ENCODE data around the gene PTPRN. TPM values are rescaled to one million over a fixed set of nuclear protein-coding genes. Genes with fewer than 3 reads are reported as not detected.
A peak's percentile ranks its signal among the peaks of the same experiment; 100 is the strongest.
"Not testable (repeated sequence)": the region's sequence is repeated elsewhere in the genome, so short reads cannot be mapped to it uniquely, and the experiment has no call there.

The PTPRN gene
- total RNA-seq, 1 donor from 2014 or later, result not detected

- intact Hi-C loops (cut with micrococcal nuclease), result no loop called here
- H3K27me3 Mint-ChIP-seq, result no peaks in the 10 kb centered on the region
- H3K36me3 Mint-ChIP-seq (ENCODE audit: low read depth), result peaks cover 14% of the 10 kb centered on the region
- peaks cover 7% of the 10 kb centered on the region for H3K4me1 Mint-ChIP-seq
- H3K9me3 Mint-ChIP-seq, result no peaks in the 10 kb centered on the region
- no peak overlapping the region for H3K4me3 Mint-ChIP-seq
- DNase-seq, result no peak
- no peak overlapping the region for H3K27ac Mint-ChIP-seq
These were observed 21.5 kb downstream of the PTPRN start for GRCh38 chr2:219287580-219288265.

DNA sequence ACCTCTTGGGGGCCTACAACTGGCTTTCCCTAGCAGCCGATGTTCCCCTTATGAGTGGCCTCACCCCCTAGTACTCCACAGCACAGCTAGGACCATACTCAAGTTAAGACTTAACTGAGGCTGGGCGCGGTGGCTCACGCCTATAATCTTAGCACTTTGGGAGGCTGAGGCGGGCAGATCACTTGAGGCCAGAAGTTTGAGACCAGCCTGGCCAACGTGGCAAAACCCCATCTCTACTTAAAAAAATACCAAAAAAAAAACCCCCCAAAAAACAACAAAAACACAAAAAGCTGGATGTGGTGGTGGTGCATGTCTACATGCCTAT lies 22.1 kb downstream of the PTPRN start:
- DNase-seq; H3K9me3 Mint-ChIP-seq; H3K4me3 Mint-ChIP-seq; intact Hi-C loops (cut with micrococcal nuclease); H3K27ac Mint-ChIP-seq; H3K27me3 Mint-ChIP-seq: not testable (repeated sequence)
- Mint-ChIP-seq H3K36me3 (ENCODE audit: low read depth) (peaks cover 19% of the 10 kb centered on the region), H3K4me1 (peaks cover 11% of the 10 kb centered on the region)

DNA sequence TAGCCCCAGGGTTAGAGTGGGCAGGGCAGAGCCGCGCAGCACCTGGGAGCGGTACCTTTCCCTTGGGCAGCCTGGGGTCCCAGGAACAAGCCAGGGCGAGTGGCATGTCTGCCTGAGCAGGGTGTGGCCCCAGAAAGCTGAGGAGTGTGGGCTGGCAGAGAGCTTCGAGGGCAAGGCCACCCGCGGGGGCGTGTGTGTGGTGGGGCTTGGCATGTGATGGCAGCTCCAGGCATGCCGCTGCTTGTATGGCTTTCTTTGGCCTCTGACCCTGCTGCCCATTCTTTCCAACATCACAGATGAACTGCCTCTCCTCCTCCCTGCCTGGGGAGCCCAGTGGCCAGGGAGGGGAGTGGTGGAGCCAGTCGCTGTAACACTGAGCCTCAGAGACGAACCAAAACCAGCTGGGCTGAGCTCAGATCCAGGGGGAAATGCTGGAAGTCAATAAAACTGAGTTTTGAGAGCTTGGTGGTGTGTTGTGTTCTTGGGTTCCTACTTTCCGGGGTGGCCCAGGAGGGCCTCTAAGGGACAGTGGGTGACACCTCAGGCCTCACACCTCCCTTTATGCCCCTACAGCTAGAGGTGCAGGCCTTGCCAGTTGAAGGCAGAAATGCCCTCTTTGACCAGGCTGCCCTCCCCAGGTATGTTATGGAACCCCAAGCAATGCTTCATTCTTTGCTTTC lies 22.6 kb downstream of the PTPRN start:
- H3K4me1 Mint-ChIP-seq, result peaks cover 11% of the 10 kb centered on the region
- intact Hi-C loops (cut with micrococcal nuclease), result no loop called here
- no peaks in the 10 kb centered on the region for H3K9me3 Mint-ChIP-seq
- H3K4me3 Mint-ChIP-seq, result no peak overlapping the region
- no peaks in the 10 kb centered on the region for H3K27me3 Mint-ChIP-seq
- no peak for DNase-seq
- peaks cover 22% of the 10 kb centered on the region for H3K36me3 Mint-ChIP-seq (ENCODE audit: low read depth)
- no peak overlapping the region for H3K27ac Mint-ChIP-seq

GRCh38 chr2:219285894-219286425 lies 23.2 kb downstream of the PTPRN start:
- intact Hi-C loops (cut with micrococcal nuclease), result no loop called here
- peaks cover 26% of the 10 kb centered on the region for H3K36me3 Mint-ChIP-seq (ENCODE audit: low read depth)
- no peak overlapping the region for H3K27ac Mint-ChIP-seq
- peaks cover 16% of the 10 kb centered on the region for H3K4me1 Mint-ChIP-seq
- H3K27me3 Mint-ChIP-seq, result no peaks in the 10 kb centered on the region
- H3K9me3 Mint-ChIP-seq, result no peaks in the 10 kb centered on the region
- no peak for DNase-seq
- no peak overlapping the region for H3K4me3 Mint-ChIP-seq

- H3K4me1 Mint-ChIP-seq, result peaks cover 20% of the 10 kb centered on the region
- H3K9me3 Mint-ChIP-seq, result no peaks in the 10 kb centered on the region
- intact Hi-C loops (cut with micrococcal nuclease), result no loop called here
- peaks cover 27% of the 10 kb centered on the region for H3K36me3 Mint-ChIP-seq (ENCODE audit: low read depth)
- H3K4me3 Mint-ChIP-seq, result no peak overlapping the region
- H3K27me3 Mint-ChIP-seq, result no peaks in the 10 kb centered on the region
- no peak for DNase-seq
- no peak overlapping the region for H3K27ac Mint-ChIP-seq
These were observed 23.8 kb downstream of the PTPRN start for GRCh38 chr2:219285373-219285735.

DNA sequence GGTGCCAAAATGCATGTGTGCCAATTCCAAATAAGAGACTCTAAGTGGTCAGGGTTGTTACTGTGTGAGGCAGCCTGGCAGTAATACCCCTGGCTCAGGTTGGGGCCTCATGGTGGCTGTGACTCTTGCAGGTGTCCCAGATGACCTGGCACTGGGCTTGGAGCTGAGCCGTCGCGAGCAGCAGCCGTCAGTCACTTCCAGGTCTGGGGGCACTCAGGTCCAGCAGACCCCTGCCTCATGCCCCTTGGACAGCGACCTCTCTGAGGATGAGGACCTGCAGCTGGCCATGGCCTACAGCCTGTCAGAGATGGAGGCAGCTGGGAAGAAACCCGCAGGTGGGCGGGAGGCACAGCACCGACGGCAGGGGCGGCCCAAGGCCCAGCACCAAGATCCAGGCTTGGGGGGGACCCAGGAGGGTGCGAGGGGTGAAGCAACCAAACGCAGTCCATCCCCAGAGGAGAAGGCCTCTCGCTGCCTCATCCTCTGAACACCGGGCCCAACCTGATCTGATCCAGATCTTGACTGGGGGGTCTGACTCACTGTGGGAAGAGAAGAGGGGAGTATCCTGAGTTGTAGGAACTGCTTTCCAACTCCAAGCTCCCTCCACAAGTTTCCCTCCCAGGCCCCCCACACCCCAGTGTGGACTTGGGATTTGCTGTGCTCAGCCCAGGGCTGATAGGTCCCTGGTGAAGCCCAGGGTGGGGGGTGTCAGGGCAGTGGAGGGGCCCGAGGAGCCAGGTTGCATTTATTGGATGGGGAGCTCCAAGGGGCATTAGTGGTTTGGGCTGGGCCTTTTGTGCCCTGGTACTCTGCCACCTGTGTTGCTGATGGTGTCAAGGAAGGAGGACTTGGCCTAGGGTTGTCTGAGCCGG lies 24.5 kb downstream of the PTPRN start:
- Mint-ChIP-seq H3K27me3 (no peaks in the 10 kb centered on the region), H3K9me3 (no peaks in the 10 kb centered on the region), H3K4me1 (peaks cover 26% of the 10 kb centered on the region), H3K4me3 (no peak overlapping the region), H3K36me3 (ENCODE audit: low read depth) (peaks cover 29% of the 10 kb centered on the region), H3K27ac (no peak overlapping the region)
- intact Hi-C loops (cut with micrococcal nuclease), result no loop called here
- no peak for DNase-seq

- H3K27ac Mint-ChIP-seq, result peak overlapping the region; percentile 53
- H3K4me1 Mint-ChIP-seq, result peaks cover 34% of the 10 kb centered on the region
- no peaks in the 10 kb centered on the region for H3K9me3 Mint-ChIP-seq
- H3K36me3 Mint-ChIP-seq (ENCODE audit: low read depth), result peaks cover 30% of the 10 kb centered on the region
- no peak for DNase-seq
- intact Hi-C loops (cut with micrococcal nuclease), result no loop called here
- no peak overlapping the region for H3K4me3 Mint-ChIP-seq
- H3K27me3 Mint-ChIP-seq, result no peaks in the 10 kb centered on the region
These were observed 26.1 kb downstream of the PTPRN start for GRCh38 chr2:219282943-219283581.

DNA sequence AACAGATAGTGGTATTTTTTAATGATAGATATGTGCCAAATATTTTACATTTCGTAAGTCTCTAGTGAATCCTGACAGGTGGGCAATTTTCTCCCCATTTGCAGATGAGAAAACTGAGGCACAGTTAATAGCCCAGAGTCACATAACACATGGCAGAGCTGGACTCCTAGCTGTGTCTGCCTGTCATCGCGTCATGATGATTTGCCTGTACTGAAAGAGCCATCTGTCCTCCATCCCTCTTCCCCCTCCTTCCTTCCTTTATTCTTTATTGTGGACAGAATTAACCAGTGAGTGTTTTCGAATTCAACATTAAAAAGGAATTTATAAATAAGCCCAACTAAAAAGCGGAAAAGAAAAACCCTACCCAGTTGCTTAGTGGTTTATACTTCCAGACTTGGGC lies 26.8 kb downstream of the PTPRN start:
- Mint-ChIP-seq H3K36me3 (ENCODE audit: low read depth) (peaks cover 30% of the 10 kb centered on the region), H3K27ac (no peak overlapping the region), H3K9me3 (no peaks in the 10 kb centered on the region), H3K4me1 (peaks cover 41% of the 10 kb centered on the region), H3K27me3 (no peaks in the 10 kb centered on the region), H3K4me3 (no peak overlapping the region)
- no peak for DNase-seq
- intact Hi-C loops (cut with micrococcal nuclease), result no loop called here

- Mint-ChIP-seq H3K27me3 (no peaks in the 10 kb centered on the region), H3K4me1 (peaks cover 44% of the 10 kb centered on the region), H3K27ac (no peak overlapping the region), H3K9me3 (no peaks in the 10 kb centered on the region), H3K4me3 (no peak overlapping the region), H3K36me3 (ENCODE audit: low read depth) (peaks cover 30% of the 10 kb centered on the region)
- no peak for DNase-seq
- intact Hi-C loops (cut with micrococcal nuclease), result no loop called here
These were observed 27.6 kb downstream of the PTPRN start for GRCh38 chr2:219281588-219281987.

GRCh38 chr2:219280651-219281050 lies 28.6 kb downstream of the PTPRN start:
- peak overlapping the region; percentile 13 for H3K27ac Mint-ChIP-seq
- H3K4me1 Mint-ChIP-seq, result peaks cover 44% of the 10 kb centered on the region
- peak overlapping the region; percentile 97 for H3K4me3 Mint-ChIP-seq
- intact Hi-C loops (cut with micrococcal nuclease), result no loop called here
- H3K9me3 Mint-ChIP-seq, result no peaks in the 10 kb centered on the region
- no peaks in the 10 kb centered on the region for H3K27me3 Mint-ChIP-seq
- DNase-seq, result no peak
- peaks cover 30% of the 10 kb centered on the region for H3K36me3 Mint-ChIP-seq (ENCODE audit: low read depth)

DNA sequence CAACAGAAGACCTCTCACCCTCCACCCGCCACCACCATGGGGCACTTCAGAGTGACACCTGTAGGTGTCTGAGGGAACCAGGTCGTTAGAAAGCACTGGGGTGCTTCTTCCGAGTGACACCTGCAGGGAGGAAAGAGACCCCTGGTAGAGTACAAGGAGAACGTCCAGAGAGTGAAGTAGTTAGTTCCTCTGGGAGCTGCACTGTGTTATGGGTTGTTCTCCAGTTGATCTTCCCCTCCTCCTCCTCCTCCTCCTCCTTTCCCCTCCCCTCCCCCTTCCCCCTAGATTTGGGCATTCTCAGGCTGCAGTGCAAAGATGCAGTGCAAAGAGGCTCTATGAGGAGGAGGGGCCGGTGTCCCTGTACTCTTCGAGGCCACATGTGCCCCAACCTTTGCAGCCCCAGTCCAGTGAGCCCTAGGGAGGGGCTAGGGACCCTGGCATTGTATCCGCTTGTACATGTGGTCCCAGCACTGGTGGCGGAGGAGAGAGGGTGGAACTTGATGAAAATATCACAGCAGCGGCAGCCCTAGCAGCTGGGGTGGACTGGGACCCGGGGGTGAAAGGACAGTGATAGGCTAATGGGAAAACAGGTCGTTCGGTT lies 29.2 kb downstream of the PTPRN start:
- Mint-ChIP-seq H3K27me3 (no peaks in the 10 kb centered on the region), H3K36me3 (ENCODE audit: low read depth) (peaks cover 28% of the 10 kb centered on the region), H3K4me1 (peaks cover 42% of the 10 kb centered on the region), H3K27ac (peak overlapping the region; percentile 96), H3K4me3 (peak overlapping the region; percentile 97), H3K9me3 (no peaks in the 10 kb centered on the region)
- no peak for DNase-seq
- intact Hi-C loops (cut with micrococcal nuclease), result loop anchor here (1.0 to 5.0 kb wide), 13 partner anchors 14 to 883 kb away; partner anchors contain the start of genes ABCB6, ANKZF1, ATG9A and CHPF

DNA sequence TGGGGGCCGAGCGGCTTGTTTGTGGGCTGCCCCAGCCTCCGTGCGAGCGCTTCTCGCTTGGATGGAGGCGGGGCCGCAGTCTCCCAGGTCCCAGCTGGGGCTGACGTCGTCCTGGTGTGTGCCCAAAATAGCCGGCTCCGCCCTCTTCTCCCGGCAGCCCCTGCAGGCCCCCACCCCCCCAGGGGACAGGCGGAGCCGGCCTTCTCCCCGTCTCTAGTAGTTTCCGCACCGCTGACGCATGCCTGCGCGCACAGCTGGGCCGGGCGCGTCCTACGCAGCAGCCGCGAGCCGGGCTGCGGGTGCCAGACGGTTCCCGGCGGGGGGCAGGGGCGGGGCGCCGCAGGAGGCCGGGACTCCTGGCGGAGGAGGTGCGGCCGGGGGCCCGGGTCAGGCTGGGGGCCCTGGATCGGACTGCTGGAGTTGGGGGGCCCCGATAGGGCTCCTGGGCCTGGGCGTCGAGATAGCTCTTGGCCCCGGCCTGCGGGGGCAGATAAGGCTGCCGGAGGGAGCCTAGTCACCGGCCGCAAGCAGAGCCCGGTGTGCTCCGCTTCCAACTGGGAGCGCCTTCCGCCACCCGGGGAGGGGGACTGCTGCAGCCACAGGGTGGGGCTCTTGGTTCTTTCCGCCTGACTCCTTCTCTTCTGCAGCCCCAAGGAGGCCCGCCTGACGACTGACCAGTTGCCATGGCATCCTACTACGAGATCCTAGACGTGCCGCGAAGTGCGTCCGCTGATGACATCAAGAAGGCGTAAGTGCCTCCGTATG lies 29.9 kb downstream of the PTPRN start, which contains the start of gene DNAJB2:
Gene DNAJB2, plus strand, starts transcription at position 216 of the 765 bp plus-strand sequence. Its CDS starts 468 bp downstream, at position 684.
- no peaks in the 10 kb centered on the region for H3K9me3 Mint-ChIP-seq
- peak within 1 kb of the TSS; percentile 96 for H3K27ac Mint-ChIP-seq
- peaks cover 42% of the 10 kb centered on the region for H3K4me1 Mint-ChIP-seq
- H3K4me3 Mint-ChIP-seq, result peak within 1 kb of the TSS; percentile 97
- peaks cover 28% of the 10 kb centered on the region for H3K36me3 Mint-ChIP-seq (ENCODE audit: low read depth)
- intact Hi-C loops (cut with micrococcal nuclease), result loop anchor here (1.0 to 5.0 kb wide), 13 partner anchors 15 to 883 kb away; partner anchors contain the start of genes ABCB6, ANKZF1, ATG9A and CHPF
- no peaks in the 10 kb centered on the region for H3K27me3 Mint-ChIP-seq
- DNase-seq, result peak; percentile 100
